Measurements from ENCODE around the gene ACAD11.

DNA sequence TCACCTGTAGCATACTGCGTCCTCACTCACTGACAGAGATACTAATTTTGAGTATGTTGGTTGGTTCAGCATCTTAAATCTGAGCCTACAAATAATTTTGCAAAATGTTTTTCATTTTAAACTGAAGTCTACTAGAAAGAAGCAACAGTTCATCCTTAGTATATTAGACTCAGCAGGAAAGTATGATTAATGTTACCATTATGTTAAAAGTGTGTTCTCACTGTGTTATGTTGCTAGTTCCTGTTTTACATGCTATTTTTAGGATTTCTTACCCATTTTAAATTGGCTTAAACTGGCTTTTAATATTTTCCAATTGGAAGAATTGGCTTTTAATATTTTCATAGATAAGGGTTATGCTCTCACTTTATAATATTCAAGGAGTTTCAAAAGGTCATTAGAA, 36.8 kb downstream of the ACAD11 start:
- TF ChIP-seq BHLHE40 (IDR thresholded peaks at IDR 0.05; ENCODE audit: borderline replicate concordance) (no peak), SUZ12 (IDR thresholded peaks at IDR 0.05) (no peak), NFRKB (IDR thresholded peaks at IDR 0.05) (no peak), ZNF384 (IDR thresholded peaks at IDR 0.05) (no peak), FOXM1 (IDR thresholded peaks at IDR 0.05; ENCODE audit: borderline replicate concordance) (no peak)
